Tibial nerve (tissue), 3 donors: ENCODE measurements around the gene GPR162.

ENCODE experiments used
- POLR2A ChIP-seq, 2 donors: fragments of 450-650 bp; IDR thresholded peaks; one replicate each; pipeline ENCODE4 v1.6.1; 2017; ENCODE audit warnings: antibody characterized with exemption in 2 of 2, mild to moderate bottlenecking in 2 of 2, moderate library complexity in 2 of 2
- TF ChIP-seq, protein P1 (sequence below), 5 experiments: fragments of 200-600 bp in 3 of 5; fragments of 450-650 bp in 2 of 5; sonication (generic) in 3 of 5; IDR thresholded peaks; one replicate each; pipeline ENCODE4 v1.5.1; 2016 to 2019; ENCODE audit warnings: antibody characterized with exemption in 5 of 5, mild to moderate bottlenecking in 3 of 5, moderate library complexity in 2 of 5

DNA sequence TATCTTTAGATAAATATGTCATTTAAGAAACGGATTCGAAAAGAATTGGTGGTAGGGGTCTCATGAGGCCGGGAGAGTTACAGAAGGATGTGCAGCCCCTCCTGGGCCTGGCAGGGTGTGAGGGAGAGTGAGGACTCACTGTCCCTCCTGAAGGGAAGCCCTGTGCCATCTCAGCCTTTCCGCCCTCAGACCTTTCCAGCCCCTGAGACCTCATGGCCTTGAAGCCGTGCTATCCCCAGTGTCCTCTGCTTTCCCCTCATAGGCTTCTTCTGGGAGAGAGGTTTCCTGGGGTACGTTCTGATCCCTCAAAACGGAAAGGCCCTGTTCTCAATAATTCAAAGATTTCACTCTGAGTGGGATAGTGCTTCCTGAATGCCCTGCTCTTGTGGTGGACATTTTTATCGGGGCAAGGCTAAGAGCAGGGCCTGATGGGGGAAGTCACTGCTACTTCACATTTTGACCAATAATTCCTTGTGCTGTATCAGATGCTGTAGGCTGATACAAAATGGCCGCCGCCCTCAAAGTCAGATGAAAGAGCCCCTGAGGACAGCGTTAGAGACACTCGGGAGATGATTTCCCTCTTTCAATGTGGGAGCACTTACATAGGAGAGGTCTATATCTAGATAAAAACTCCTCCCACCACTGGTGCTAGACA lies 31.0 kb upstream of the GPR162 start:
- TF ChIP-seq, protein P1, sequence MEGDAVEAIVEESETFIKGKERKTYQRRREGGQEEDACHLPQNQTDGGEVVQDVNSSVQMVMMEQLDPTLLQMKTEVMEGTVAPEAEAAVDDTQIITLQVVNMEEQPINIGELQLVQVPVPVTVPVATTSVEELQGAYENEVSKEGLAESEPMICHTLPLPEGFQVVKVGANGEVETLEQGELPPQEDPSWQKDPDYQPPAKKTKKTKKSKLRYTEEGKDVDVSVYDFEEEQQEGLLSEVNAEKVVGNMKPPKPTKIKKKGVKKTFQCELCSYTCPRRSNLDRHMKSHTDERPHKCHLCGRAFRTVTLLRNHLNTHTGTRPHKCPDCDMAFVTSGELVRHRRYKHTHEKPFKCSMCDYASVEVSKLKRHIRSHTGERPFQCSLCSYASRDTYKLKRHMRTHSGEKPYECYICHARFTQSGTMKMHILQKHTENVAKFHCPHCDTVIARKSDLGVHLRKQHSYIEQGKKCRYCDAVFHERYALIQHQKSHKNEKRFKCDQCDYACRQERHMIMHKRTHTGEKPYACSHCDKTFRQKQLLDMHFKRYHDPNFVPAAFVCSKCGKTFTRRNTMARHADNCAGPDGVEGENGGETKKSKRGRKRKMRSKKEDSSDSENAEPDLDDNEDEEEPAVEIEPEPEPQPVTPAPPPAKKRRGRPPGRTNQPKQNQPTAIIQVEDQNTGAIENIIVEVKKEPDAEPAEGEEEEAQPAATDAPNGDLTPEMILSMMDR (IDR thresholded peaks at IDR 0.05), result no peak
- TF ChIP-seq POLR2A (IDR thresholded peaks at IDR 0.05), result no peak
